GM21723 (cell line): ENCODE results near the gene SAMD4B.
"Not testable (repeated sequence)": the region's sequence is repeated elsewhere in the genome, so short reads cannot be mapped to it uniquely, and the experiment has no call there.

ENCODE experiments used
- ATAC-seq: cut with Tn5 transposase; IDR thresholded peaks from one replicate; pipeline ENCODE4 v1.9.1; 2021; ENCODE audit warnings: mild to moderate bottlenecking, moderate library complexity; ENCODE audit not compliant: unreplicated experiment

The SAMD4B gene

DNA sequence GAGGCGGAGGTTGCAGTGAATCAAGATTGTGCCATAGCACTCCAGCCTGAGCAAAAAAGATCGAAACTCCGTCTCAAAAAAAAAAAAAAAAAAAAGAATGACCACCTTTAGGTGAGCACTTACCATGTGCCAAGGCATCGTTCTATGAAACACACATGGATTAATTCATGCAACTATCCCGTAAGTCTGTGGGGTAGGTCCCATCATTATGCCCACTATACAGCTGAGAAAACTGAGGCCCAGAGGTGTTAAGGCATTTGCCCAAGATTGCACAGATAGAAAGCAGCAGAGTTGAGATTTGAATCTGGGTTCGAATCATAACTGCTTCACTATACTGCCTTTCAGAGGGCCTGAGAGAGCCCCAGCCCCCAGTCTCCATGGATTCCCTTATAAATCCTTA lies 8.7 kb upstream of the SAMD4B start:
- no peak for ATAC-seq

DNA sequence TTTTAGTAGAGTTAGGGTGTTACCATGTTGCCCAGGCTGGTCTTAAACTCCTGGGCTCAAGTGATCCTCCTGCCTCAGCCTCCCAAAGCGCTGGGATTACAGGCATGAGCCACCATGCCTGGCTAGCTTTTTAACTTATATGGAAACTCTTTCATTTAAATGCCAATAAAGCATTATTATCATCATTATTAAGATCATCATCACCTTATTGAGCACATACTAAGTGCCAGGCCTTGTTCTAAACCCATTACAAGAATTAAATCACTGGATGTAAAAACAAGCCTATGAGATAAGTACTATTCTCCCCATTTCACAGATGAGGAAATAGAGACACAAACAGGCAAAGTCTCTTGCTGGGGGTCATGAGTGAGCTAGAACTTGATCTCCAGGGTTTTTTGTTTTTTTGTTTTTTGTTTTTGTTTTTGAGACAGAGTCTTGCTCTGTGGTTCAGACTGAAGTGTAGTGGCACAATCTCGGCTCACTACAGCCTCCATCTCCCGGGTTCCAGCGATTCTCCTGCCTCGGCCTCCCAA lies 7.7 kb upstream of the SAMD4B start:
- ATAC-seq: no peak

DNA sequence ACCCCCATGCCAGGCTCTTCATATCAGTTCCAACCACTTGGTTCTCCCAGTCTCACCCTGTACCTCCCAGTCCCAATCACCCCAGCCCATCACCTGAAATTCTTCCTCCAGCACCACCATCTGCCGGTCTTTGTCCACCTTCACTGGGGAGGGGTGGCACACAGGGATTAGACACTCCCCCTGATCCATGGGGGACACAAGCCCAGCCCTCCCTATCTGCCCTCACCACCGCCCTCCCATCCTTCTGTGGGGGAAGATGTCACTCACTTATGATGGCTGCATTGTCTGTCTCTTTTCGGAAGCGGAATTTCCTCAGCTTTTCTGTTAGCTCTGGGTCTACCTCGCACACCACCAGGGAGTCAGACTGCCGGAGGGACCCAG lies 7.1 kb upstream of the SAMD4B start:
- ATAC-seq: peak; percentile 17

DNA sequence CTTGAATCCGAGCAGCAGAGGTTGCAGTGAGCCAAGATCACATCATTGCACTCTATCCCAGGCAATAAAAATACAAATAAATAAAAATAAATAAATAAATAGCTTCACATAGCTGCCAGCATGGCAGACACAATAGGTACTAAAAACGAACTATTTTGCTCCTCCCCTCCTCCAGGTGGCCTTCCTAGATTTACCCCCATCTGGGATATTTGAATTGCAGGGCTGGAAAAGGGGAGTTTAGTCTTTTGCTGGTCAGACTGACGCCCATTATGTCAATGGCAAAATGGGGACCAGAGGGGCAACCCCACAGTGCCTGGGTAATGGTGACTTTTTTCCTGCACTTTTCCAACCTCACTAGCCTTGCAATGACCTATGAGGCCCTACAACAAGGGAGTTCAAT lies 5.7 kb upstream of the SAMD4B start:
- no peak for ATAC-seq

DNA sequence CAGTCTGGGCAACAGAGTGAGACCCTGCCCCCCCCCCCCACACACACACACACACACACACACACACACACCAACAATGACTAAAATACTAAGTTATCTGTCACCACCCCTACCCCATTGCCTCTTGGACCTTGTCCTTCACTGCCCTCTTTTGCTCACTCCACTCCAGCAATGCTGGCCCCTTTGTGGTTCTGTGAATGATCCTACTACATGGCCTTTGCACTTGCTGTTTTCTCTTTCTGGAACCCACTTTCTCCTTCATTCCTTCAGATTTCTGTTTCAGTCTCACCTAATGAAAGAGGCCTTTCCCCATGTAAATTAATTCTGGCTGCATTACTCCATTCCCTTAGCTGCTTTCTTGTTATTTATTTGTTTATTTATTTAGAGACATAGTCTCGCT lies 2.5 kb upstream of the SAMD4B start:
- no peak for ATAC-seq

DNA sequence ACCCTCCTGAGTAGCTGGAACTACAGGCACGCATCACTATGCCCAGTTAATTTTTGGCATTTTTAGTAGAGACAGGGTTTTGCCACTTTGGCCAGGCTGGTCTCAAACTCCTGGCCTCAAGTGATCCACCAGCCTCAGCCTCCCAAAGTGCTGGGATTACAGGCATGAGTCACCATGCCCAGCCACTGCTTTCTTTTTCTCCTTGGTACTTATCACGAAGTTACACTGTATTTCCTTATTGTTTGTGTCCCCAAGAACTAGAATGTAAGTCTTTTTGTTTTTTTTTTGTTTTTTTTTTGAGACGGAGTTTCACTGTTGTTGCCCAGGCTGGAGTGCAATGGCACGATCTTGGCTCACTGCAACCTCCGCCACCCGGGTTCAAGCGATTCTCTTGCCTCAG lies 2.1 kb upstream of the SAMD4B start:
- ATAC-seq: not testable (repeated sequence)

DNA sequence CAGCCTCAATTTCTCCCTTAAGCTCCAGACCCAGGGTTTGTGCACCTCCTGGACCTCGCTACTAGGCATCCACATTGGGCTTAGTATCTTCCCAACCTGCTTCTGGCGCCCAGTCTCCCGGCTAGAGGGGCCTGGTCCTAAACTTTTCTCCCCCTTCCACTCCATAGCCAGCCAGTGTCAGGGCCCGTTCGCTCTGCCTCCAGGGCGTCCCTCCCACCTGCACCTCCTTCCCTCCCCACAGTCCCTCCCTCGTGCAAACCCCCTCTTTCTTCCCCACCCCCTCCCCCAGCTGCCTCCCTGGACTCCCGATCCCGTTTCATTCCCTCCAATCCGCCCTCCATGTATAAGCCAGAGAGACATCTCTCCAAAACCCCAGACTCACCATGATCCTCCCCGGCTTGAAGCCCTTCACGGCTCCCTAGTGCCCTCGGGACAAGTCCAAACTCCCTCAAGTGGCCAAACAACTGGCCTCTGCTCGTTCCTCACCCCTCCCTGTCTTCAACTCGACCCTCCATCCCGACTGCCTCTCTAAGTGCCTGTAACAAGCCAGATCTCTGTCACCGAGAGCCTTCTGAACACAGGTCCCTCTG lies 997 bp upstream of the SAMD4B start:
- no peak for ATAC-seq

DNA sequence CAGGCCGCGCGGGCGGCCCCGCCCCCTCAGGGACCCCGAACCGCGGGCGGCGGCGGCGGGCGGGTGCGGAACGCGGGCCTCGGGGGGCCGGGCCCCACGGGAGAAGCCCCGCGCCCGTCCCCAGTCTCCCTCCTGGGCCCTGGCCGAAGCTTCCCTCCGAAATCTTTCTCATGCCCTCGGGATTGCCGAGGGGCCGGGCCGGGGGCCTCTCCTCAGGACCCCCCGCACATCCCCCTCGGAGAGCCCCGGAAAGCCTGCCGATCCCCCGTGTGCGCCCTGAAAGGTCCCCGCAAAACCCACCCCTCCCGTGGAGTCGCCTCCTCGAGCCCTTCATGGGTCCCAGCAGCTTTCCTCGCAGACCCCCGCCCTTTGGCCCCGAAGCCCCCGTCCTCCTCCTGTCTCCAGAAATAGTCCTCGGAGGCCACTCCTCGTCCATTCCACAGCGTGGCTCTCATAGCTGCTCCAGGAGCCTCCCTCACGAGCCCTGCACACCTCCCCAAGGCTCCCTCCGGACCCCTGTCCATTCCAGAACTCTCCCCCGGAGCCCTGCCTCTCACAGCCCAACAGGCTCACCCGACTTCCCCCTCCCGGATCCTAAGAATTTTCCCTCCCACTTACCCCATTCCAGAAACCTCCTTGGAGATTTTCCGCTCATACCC lies 555 bp downstream of the SAMD4B start:
- ATAC-seq: no peak

DNA sequence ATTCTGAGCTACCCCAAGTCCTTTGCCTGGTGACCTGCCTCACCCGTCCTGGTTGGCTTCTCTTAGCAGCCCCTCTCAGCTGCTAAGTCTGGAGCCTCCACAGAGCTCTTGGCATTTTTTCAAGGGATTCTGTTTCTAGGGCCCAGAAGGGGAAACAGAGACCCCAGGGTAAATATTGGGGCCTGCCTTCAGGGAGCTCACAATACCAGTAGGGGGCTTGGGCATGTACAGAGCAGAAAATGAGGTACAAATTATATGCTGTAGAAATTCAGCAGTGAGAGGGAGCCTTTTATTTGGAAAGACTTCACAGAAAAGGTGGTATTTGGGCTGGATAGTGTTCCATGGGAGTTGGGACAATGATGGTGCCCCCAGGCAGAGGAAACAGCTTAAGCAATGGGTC lies 3.7 kb downstream of the SAMD4B start:
- ATAC-seq: no peak

DNA sequence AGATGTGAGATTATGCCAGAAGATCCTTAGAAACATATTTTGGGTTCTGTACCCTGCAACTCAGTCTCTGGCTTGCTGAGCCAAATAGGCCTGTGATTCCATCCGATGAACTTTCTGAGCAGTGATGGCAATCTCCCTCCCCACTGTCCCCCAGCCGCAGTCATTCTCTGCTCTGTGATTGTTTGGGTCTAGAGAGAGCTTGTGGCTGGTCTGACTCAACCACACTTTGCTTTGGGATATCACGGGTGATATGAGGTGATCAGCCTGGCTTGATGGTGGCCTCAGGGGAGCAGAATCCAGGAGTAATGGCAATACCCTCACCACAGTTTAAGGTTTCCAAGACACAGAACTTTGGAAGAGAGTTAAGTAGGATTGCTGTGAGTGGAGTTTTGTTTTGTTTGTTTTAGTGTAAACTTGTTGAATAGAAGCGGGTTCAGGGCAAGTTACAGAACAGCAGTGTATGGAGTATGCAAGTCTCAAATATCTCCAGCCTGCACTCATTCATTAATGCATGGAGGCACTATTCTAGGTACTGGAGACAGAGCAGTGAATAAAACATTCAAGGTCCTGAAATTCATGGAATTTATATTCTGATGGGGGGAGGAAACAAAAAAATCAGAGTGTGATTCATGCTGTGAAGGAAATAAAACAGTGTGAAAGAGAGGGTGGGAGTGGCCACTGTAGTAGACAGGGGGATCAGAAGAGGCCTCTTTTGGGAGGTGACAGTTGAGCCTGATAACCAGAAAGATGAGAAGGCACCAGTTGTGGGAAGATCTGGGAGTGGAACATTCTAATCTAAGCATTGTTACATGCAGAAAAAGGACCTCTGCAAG lies 5.3 kb downstream of the SAMD4B start:
- ATAC-seq: no peak

DNA sequence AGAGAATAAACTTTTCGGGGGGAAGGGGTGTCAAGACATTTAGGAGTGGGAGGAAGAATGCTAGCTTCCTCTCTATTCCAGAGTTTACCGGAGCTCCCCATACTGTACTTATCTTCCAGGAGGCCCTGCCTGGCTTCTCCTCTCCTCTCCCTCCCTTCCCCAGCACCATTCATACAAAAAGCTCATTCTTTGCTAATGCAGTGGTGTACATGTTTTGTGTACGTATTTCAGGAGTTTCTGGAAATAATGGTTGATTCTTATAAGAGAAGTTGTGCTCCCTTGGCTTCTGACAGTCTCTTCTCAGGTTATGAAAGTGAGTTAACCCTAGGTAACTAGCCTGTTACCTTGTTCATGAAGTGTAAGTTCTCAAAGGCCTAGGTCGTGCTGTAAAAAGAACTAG lies 7.1 kb downstream of the SAMD4B start:
- ATAC-seq: no peak

DNA sequence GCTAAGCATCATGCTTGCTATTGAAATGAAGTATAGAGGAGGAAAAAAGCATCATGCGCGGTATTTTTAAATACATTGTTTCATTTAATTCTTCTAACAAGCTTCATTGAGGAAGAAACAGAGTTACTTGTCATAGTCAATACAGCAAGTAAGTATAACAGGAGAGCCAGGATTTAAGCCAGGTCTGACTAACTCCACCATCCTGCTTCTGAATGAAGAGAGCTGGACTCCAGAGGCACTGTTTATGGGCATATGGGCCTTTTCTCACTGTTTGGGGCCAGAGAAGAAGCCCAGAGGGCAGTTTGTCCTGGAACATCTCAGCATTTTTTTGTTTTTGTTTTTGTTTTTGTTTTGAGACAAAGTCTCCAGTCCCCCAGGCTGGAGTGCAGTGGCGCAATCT lies 7.9 kb downstream of the SAMD4B start:
- ATAC-seq: no peak

DNA sequence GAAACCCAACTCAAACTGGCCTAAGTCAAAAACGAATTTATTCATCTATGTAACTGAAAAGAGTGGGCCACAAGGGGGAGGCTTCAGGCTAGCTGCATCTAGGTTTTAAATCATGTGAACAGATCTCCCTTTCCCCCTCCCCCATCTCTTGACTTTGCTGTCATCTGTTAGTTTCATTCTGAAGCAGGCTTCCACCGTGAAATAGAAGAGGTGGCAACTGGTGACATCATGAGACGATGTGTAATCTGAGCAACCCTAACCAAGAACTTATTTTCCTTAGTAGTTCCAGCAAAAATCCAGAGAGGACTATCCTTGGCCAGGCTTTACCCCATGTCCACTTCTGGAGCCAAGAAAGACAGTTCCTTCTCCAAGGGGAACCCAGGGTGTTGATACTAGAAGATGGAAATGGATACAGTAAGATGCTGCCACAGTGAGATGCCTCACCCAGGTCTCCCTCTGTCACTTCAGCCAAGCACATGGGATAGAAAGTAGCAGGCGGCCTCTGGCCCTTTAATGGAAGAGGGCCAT lies 9.4 kb downstream of the SAMD4B start:
- no peak for ATAC-seq

DNA sequence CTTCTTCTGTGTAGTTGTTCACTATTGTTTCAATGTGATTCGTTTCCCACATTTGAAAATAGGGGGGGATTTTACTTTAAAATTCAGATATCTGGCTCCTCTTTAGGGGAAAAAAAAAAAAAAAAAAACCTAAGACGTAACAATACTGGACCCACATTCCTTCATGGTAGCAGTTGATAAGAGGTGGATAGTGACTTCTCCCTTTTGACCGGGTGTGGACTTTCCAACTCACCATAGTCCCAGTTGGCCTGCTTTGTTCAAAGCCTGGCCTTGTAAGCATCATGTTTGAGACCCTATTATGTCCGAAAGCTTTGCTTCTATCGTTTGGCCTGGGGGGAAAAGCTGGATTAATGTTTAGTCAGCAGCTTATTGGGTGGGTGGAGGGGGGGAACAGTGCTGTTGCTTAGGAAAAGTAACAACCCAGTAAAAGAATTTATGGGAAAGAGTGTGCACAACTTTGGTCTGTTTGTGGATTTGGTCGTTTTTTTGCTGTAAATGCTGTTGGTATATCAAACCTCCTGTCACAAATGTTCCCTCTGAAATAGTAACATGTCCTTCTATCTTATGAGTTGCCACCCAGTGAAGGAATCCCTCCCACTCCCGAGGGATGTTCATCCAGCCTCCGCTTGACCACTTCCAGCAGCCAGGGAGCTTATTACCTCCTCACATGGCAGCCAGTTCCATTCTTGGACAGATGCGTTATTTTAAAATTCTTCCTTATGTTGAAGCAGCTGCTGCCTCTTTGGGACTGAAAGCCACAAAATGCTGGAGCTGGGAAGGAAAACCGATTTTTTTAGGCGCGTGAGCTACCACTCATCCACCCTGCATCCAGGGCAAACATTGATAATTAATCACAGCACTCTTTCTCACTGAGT lies 10.4 kb downstream of the SAMD4B start:
- ATAC-seq: no peak

DNA sequence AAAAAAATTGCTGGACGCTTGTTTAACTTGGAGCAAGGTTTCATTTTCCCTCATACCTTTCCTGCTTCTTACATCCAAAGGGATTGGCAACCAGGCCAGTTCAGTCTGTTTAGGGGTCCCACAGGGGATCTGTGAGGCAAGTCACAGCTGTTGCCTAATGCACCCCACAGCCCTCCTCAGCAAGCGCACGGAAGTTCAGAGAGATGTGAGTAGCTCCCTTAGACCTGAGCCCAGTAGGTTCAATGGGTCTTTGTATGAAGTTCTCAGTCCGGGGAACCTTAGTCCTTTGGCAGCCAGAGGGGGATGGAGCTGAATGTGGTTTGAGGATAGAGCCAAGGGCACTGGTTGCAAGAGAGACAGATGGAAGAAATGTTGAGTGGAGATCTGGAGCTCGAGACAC lies 13.0 kb downstream of the SAMD4B start:
- no peak for ATAC-seq

DNA sequence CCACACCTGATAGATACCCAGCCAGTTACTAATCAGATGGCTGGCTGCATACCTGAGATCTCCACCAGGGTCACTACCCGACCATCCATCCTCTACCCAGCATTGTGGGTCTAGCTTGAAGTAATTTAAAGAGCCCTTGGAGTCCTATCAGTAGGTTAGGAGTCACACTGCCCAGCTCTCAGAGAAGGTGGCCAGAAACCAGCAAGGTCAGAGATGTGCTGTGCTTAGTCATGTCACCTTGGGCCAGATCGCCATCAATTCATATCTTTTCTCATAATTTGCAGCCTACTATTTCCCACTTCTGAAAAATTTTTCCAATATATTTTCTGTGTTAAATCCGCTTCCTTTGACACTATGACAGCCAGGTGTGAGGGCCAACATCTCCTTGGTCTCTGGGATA lies 13.9 kb downstream of the SAMD4B start:
- ATAC-seq: no peak

DNA sequence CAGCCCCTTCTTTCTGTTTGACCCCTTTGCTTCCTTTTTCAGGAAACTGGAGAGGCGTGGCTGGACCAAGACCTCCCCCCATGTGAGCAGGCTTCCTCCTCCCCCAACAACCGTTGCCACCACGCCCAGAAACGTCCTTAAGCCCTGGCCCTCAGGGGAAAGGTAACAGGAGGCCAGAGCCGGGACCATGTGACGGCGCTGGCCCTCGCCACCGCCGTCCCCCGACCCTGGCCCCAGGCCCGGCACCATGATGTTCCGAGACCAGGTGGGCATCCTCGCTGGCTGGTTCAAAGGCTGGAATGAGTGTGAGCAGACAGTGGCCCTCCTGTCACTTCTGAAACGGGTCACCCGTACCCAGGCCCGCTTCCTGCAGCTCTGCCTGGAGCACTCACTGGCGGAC lies 14.4 kb downstream of the SAMD4B start:
- no peak for ATAC-seq

DNA sequence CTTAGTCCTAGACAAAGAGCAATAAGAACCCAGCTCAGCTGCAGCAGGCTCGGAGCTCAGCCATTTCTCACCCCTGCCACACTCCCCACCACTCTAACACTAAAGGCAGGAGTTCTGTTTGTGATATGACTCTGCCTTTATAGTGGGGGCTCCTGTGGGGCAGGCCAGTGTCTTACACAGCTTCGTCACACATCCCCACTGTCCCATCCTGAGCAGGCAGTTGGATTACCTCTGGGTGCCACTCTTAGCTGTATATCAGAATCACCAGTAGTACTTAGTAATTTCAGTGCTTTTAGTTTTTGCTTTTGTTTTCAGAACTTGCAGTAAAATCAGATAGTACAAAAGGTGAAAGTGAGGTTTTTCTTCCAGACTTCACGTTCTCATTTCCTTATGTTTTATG lies 16.8 kb downstream of the SAMD4B start:
- no peak for ATAC-seq

DNA sequence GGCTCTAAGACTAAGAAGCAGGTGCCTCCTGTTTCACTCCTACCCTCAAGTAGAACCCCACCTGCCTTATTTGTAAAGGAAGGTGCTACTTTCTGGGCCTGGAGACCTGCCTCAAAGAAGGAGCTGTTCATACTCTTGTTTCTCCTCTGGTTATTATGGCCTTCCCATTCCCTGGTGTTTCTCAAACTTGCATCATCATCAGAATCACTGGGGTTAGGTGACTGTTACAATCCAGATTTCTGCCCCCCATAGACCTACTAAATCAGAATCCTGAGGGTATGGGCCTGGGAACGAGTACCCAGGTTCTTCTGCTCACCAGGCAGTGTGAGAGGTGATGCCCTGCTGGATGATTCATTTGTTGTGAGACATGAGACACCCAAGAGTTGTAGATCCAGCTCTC lies 18.4 kb downstream of the SAMD4B start:
- ATAC-seq: no peak

DNA sequence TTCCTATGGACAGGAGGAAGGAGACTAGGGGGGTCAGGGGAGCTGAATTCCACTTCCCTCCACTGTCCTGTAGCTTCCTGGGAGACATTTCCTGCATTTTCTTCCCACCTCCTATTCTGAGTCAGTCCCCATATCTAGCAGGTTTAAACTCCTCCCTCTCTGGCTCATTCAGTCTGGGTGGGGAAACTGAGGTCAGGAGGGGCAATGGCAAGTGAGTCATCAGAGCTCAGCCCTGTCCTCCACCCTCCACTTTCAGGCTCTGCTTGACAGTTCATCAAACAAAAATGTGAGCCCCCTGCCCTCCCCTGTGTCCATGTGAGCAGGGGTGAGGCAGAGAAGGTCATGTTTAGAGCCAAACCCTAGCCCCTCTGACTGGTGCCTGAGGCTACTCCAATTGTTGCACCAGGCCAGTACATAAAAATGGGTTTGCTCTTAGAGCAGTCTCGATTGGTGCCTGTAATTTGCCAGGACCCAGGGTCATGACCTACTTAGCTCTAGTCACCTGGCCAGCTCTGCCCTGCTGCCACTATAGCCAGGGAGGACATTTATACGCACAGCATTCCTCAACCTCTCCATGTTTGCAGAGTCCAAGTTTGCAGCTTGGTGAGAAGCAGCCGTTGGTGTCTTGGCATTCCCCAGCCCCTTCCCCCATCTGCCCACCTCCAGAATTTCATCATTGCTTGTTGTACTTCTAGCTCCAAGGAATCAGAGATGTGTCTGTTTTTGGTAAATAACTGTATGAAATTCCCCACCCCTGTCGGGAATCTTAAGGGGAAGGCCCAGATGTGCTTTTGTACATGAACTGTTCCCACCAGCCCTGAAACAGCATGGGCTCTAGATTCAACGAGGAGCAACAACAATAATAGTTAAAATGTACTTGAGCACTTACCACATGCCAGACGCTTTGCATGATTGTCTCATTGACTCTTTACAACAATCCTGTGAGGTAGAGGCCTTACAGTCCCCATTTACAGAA lies 20.7 kb downstream of the SAMD4B start:
- no peak for ATAC-seq
